Glomerular endothelial cell (primary cell): ENCODE results near the gene RTTN. TPM values are rescaled to one million over a fixed set of nuclear protein-coding genes. Genes with fewer than 3 reads are reported as not detected.
A peak's percentile ranks its signal among the peaks of the same experiment; 100 is the strongest.
"Not testable (repeated sequence)": the region's sequence is repeated elsewhere in the genome, so short reads cannot be mapped to it uniquely, and the experiment has no call there.

Experiments
- DNase-seq: peaks from one replicate; pipeline ENCODE4 v3.0.0-alpha.2; 2011; ENCODE audit warnings: low read depth, low spot score; ENCODE audit errors: extremely low read depth
- total RNA-seq: library from RNA; depleted of rRNA; stranded (reverse); fragments of >200 nt; gene quantifications from 2 replicates; pipeline ENCODE4 v1.2.3, GENCODE V29; 2015

Gene RTTN, protein sequence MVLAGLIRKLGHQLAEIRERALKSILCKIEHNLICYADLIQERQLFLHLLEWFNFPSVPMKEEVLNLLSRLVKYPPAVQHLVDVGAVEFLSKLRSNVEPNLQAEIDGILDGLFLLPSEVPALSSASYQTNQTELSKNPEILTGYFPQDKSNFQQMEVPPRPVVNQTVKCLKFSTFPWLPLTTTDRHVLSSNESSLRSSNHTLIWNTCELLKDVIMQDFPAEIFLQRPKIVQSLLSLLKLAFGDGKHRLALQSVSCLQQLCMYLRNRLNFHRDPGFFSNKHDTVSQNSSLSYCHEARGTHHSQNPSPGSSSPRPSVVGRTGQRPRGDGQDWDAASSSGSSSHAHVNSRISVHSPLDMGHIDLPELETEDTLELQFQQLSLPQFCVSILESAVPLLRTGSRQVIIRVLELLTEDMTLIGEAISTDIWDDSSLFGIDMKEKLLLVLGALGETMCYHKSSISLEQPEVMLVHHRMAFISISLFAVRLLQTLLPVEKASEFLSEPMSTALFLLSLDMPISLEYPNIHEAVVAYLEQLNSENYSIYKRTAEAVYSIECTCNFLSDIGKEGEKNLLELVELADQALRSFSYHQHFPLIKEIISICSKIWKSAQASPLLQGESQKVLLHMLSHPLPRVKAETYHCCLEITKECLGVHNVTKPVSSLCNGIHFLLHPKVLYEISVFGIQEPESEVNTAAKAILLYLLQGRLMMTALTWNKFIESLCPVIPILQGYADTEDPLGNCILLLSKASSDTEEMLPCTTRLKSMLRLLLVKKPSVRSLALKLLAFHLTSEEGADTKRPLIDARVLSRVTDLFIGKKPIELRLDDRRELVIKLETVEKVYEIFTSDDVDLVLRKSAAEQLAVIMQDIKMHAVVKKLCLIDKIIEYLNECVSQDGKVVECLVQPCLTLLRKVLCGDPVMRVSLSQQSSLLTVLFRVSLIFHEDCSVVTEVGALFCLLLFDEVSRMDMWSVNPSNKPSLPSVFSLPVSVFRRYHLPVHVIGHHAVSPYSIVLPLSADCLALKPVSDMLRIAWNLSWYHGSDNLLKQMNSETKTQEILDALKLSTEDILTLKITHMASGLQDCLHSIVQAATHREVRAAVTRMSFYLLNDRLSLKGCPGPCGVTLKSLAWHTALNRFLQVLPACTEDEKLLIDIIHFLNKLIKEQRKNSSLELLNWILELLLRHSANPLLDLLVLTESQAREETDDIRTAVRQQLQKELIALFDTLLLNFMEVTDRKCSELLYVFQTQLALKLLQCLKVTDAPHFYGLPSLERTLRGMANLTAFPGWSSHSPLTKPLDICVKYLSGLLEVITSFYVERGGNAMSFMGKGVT (N-terminal part only)
- 4.2 and 8.9 TPM in 2 replicates for total RNA-seq

DNA sequence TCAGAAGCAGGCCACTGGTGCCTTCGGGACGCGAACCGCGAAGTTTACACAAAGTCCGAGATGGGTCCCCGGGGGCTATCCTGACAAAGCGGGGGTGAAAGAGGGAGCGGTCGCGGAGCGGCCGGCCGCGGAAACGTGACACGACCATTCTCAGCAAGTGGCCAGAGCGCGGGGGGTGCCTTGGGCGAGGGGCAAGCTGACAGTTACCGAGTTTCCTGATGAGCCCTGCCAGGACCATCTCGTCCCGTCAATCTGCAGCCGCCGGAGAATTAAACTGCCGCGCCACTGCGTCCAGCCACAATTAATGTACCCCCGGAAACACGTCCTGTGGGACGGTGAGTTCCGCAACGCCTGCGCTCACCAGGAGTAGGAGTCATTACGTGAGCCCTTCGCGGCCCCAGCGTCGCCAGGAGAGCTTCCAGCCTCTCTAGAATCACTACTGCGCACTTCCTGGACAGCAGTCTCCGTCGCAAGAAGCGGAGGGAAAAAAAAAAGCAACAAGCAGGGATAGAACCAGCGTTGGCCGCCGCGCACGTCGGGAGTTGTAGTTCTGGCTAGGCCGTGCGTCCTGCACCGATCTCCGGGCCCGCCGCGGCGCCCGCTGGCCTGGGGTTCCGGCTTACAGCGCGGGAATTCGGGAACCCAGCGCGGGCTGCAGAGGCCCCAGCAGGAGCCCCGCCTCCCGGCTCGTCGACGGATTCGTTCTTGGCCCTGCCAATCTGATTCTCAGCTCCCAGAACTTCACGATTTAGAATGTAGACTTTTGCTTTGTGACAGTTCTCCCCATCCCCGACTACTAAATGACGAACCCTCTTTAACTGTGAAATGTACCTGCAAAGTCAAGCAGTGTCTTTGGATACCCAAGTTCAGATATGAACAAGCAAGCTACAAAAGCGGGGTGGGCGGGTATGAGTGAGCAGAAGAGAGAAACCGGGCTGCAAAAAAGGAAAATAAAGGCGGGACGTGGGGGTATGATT lies at the start of gene RTTN:
RTTN (minus strand) TSS at position 267 of the 977 bp plus-strand sequence; CDS start at position 238, 29 bp downstream.
- DNase-seq, result peak; percentile 77

DNA sequence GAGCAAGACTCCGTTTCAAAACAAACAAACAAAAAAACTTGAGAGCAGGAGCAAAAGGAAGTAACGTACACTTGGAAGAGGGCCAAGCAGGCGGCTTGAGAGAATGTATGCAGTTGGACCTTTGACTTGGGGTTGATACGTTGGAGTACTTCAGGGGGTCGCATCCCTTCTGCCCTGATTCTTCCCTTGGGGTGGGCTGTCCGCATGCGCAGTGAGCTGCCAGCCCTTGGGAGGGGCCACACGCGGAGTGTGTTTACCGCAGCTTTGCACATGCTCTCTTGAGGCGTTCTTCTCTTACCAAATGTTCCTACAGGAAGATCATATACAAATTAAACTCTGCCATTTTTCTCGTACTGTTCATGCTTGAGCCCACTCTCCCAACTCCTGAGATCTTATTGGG lies 45.3 kb upstream of the RTTN start:
- DNase-seq, result no peak

DNA sequence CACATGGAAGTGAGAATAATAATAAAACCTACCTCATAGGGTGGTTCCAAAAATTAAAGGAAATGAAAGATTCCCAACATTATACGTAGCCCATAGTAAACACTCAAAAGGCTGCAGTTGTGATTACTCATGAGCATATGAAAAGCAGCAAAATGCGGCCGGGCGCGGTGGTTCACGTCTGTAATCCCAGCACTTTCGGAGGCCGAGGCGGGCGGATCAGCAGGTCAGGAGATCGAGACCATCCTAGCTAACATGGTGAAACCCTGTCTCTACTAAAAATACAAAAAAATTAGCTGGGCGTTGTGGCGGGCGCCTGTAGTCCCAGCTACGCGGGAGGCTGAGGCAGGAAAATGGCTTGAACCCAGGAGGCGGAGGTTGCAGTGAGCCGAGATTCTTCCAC lies 44.4 kb upstream of the RTTN start:
- not testable (repeated sequence) for DNase-seq

DNA sequence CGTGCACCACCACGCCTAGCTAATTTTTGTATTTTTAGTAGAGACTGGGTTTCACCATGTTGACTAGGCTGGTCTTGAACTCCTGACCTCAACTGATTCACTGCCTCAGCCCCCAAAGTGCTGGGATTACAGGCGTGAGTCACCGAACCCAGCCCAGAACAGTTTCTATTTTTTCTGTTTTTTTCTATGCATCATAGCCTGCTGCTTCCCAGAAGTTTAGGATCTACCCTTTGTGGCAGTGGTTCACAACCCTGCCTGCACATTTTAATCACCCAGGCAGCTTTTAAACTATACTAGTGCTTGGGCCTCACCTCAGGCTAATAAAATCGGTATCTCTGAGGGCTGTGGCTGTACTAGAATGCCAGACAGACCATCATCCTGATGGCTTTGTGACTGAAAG lies 43.6 kb upstream of the RTTN start:
- no peak for DNase-seq

DNA sequence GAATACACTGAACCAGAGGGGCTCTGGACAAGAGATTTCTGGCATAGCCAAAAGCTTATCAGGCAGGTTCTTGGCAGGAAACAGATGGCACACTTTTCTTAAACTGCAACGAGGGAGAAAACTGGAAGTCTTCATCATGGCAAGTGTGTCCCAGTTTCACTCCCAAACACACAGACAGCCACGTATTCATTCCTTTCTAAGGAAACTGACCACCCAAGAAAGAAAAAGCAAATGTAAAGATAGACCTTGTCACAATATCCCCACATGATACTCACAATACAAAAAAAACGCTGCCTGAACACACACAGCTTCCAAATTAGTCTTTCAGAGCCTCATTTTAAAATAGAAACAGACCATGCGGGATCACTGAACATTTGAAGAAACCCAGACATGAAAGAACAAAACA lies 40.6 kb upstream of the RTTN start:
- no peak for DNase-seq

DNA sequence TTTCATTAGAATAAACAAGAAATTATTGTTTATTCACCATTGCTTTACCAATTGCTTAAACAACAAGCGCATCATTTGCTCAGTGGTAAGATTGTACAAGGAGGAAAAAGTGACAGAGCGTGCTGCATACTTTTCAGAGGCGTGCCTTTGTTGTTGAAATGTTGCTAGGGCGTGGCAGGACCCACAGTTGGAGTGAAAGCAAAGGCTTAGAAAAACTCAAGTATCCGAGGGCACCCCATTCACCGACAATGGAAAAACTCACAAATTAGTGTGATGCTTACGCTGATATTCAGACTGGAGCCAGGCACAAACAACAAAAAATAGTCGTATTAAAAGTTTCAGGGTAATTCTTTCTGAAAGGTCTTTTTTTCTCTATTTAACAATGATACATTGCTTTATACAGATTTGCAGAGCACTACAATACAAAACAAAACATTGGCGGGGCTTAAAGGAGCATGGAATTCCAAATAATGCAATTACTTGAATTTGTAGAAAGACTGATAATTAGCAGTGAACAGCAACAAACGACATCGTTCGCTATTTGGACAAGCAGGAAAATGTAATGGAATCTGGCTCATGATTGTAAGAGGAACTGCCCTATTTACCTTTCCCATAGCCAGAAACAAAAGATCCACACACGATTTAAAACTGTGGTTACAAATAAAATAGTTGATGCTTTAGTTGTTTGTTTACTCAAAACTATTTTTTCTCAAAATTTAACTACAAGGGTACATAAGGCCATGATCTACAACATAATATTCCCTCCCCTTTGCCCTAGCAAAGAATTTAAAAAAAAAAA lies 37.8 kb upstream of the RTTN start:
- no peak for DNase-seq

DNA sequence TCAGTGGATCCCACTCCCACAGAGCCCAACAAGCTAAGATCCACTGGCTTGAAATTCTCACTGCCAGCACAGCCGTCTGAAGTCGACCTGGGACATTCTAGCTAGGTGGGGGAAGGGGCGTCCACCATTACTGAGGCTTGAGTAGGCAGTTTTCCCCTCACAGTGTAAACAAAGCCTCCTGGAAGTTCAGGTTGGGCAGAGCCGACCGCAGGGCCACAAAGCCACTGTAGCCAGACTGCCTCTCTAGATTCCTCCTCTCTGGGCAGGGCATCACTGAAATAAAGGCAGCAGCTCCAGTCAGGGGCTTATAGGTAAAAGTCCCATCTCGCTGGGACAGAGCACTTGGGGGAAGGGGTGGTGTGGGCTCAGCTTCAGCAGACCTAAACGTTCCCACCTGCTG lies 31.4 kb upstream of the RTTN start:
- DNase-seq, result not testable (repeated sequence)

DNA sequence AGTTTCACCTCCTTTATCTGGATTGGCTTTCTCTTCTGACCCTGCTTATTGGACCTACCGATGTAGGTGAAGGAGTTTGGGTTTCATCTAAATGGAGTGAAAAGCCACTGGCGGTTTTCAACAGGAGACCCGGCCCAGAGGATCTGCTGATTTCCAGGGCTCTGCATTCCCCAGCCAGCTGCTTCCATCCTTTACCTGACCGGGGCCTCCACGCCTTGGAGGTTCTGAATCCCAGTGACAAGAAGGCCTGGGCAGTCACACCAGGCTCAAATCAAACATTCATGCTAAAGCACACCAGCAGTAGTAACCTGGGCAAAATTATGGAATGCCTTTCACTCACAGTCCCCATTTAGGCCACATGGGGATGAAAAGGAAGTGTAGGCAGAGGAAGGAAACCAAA lies 30.0 kb upstream of the RTTN start:
- no peak for DNase-seq

DNA sequence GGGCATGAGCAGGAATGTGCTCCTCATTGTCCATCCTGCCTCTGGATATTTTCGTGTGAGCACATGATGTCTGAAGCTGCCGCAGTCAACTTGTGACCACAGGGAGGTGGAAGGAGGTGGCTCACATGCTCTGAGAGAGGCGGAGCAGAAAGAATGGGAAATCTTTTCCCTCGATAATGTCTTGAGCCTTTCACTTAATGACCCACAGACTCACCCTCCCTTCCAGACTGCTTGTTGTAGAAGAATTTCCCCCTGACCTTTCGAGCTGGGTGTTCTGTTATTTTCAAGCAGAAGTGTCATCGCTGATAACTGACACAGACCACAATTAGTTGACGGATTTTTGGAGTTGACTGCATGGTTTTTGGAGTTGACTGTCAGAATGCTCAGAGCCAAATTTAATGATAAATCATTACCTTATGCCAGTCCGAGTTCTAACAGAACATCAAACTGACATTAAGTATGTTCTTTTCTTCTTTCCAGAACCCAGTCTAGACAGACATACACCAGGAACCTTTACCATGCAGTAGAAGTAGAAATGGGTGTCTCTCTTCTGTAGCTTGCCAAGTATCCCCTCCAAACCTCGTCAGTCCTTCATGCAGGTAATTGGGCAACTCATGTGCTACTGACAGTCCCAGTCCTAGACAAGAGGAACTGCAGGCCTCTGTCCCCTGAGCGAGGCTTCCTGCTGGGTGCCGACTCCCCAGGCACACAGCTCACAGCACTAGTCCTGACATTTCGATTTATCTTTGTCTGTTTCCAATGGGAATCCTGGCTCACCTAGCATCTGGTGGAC lies 29.4 kb upstream of the RTTN start:
- no peak for DNase-seq

DNA sequence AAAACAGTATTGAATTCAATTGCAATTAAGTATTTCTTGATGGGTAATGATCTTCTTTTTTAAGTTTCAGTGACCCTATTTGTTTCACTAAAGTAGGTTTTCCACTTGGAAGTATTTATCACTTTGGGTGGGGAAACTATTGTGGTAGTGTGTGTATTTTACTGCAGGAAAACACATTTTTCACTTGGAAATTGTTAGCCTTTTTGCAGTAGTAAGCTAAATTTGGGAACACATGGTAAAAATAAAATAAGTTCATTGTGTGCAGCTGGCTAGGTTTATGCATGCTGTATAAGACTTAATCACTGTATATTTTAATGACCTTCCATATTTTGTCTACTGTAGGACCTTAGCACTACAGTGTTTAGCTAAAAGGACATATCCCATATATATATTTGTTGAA lies 28.5 kb upstream of the RTTN start:
- no peak for DNase-seq

DNA sequence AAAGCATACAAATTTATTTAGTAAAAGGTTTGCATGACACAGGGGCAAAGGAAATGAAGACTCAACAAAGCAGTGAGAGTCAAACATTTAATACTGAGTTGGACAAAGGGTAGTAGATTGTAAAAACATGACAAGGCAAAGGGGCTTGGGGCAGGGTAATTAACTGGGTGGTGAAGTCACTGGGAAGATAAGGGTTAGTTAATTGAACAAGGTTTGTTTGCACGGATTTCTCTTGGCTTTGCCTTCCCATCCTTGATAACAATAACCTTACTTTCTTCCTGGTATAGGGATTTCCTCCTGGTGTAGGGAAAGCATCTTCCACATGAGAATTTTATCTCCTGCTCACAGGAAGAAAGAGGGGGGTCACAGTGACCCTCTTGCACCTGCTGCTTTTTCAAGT lies 26.8 kb upstream of the RTTN start:
- DNase-seq, result no peak

DNA sequence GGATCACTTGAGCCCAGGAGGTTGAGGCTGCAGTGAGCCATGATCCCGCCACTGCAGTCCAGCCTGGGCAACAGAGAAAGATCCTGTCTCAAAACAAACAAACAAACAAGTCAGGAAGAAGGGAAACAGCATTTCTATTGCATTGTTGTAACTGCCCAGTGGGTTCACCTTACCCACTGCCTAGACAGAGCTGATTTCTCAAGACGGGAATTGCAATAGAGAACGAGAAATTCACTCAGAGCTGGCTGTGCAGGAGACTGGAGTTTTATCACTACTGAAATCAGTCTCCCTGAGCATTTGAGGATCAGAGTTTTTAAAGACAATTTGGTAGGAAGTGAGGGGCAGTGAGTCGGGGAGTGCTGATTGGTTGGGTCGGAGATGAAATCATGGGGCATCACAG lies 24.2 kb upstream of the RTTN start:
- DNase-seq, result no peak

DNA sequence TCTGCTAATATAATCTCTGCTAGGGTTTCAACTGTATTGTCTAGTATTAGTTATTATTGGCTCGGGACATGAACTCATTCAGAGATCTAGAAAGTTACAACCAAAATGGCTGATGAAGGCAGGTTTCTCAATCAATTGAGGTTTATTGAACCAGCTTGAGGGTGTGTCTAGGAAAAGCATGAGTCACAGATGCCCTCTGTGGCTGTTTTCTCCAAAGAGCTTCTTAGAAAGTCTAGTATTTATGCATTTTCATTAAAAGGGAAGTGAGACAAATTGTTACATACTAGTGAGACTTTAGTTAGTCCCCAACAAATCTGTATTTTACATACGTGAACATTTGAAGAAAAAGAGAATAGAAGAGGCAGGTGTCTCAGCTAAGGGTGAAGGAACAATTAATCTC lies 23.0 kb upstream of the RTTN start:
- no peak for DNase-seq

DNA sequence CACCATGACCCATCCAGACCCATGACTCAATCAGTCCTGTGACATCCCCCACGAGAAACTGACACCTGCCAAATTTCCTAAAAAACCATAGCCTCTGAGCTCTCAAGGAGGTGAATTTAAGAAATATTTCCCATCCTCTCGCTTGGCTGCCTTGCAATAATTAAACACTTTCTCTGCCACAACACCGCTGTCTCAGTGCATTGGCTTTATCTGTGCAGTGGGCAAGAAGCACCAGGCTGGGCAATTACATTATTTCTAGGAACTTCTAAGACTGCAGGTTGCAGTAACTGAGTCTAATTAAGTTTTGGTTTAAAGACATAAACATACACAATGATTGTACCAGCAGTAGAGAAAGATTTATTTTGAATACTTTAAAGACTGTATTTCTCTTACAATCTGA lies 22.0 kb upstream of the RTTN start:
- no peak for DNase-seq

DNA sequence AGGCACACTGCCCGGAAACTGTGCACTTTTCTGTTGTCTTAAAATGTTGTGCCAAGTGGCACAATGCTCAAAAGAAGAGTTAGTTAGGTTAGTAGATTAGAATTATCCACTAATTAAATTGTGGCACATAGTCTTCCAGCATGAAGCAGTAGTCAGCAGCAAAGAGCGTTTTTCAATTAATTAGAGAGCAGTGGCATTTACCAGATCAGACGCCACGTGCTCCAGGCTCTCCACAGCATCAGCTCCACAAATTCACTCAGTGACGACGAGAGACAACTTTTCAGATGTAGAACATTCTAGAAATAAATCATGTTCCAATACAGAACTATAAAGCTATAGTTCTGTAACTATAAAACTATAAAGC lies 16.4 kb upstream of the RTTN start:
- no peak for DNase-seq

DNA sequence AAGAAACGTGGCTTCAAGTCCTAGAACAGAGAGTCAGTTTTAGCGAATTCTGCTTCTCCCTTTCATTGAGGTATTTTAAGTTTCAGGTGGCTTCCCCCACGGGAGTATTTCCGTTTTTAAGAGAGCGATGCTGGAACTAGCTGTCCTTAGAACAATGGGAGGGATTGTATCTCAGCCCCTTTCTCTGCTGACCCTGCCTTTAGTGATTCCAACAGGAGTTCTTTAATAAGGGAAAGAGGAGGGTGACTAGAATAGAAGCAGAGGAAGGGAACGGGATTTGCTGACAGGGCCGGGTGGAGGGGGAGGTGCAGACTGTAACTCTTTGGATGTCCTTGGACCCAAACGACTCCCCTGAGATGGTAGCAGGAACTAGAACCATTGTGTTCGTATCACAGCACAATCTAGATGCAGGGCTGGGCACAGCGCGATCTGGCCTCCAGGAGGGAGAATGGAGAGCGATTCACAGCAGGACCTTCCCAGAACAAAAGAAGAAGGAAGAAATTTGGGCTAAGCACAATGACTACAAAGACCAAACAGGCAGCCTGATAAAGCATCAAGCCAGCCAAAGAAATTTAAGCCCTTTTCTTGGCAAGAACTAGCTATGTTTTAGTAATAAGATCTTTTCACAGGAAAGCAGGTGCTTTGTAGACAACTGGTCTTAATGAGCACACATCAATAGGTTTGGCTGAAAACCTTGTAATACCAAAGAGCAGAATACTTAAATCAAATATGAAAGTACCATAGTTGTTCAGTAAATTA lies 15.8 kb upstream of the RTTN start:
- no peak for DNase-seq

DNA sequence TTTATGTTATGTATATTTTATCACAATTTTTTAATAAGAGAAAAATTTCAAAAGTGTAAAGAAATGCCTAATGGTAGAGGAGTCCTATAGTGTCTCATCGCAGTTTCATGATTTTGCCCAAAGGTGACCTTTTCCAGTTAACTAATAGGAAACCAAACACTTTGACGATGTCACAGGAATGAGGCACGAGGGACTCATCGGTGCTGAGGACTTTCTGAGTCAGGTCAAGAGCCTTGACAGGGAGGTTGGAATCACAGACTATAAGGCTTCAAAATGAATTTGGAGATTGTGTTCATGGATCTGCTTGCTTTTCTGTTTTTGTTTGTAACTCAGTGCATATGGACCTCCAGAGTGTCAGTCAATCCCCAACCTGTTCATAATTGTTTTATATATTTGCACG lies 15.1 kb upstream of the RTTN start:
- DNase-seq, result no peak

DNA sequence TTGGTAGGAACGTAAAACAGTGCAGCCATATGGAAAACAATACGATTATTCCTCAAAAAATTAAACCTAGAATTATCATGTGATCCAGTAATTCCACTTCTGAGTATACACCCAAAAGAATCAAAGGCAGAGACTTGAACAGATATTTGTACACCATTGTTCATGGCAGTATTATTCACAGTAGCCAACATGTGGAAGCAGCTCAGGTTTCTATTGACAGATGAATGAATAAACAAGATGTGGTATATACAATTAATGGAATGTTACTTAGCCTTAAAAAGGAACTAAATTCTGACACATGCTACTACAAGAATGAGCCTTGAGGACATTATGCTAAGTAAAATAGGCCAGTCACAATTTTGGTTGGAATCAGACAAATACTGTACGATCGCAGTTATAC lies 14.2 kb upstream of the RTTN start:
- no peak for DNase-seq
